Measurements from ENCODE around the gene LY6G5B. TPM values are rescaled to one million over a fixed set of nuclear protein-coding genes. Genes with fewer than 3 reads are reported as not detected.

LY6G5B gene
- total RNA-seq, 1 donor from 2014 or later, result 2.8 TPM

DNA sequence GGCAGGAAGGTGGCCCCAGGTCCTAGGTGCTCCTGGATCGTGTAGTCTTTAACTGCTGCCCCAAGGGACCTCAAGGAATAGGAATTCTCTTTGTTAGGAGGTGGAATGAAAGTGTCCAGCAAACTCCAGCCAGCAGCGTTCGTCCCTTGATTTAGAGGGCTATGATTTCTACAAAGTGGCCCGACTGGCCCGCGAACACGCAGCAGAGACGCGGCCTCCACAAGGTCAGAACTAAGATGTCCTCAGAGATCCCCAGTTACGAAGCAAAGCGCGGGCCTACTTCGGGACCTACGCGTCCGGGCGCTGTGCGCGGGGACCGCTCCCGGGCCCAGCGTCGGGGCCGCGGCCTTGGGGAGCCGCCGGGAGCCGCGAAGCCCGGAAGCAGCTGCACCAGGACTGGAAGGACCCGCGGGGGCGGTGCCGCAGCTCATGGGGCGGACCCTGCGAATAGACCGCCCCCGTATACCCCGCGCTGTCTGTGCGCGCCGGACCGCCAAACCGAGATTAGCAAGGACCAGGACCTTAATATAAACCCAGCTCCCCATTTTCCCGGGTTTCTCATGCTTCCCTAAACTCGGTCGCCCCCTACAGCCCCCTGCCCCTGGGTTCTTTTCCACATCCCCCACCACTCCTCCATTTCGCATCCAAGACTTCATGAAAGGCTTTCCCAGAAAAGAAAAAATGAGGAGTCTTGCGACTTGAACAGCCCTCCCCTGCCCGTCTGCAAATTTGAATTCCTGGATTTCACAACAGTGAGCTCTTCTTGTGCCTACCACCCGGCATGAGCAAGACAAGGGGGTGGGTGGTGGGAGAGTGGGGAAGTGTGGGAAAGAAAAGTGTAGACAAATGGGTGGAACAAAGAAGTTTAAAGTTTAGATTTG, 9.2 kb upstream of the LY6G5B start, which contains the start of gene C6orf47:
Gene C6orf47 (minus strand): TSS at position 398 of the 881 bp plus-strand sequence. CDS start 831 bp downstream, outside the sequence.
- ATAC-seq (ENCODE audit: poor library complexity), result peak; percentile 82
- peak; percentile 94 for DNase-seq
- intact Hi-C loops (cut with DNase I), result no loop called here

DNA sequence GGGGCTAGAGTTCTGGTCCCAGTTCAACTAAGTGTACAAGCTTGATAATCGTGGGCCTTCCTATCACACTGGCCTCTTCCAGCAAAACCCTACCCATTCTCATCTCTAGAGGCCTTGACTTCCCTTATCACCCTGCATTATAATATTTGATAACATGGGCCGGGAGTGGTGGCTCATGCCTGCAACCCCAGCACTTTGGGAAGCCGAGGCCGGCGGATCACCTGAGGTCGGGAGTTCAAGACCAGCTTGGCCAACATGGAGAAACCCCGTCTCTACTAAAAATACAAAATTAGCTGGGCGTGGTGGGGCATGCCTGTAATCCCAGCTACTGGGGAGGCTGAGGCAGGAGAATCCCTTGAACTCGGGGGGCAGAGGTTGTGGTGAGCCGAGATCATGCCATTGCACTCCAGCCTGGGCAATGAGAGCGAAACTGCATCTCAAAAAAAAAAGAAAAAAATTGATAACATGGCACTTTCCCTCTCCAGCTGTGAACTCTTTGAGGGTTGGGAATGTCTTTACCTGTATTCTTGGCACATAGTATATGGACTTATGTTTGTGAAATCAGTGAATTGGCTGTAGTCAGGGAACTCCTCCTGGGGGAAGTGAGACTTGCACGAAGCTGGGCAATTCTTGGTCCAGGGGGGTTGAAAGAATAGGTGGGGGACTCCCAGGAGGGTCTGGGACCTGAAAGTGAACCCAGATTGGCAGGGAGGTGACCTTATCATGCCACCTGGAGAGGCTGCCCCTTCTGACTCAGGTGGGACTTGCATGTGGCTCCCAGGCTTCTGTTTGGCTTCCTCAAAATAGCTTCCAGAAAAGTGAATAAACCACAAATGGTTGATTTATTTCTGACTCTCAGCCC, 8.3 kb upstream of the LY6G5B start:
- DNase-seq, result no peak
- intact Hi-C loops (cut with DNase I), result no loop called here

DNA sequence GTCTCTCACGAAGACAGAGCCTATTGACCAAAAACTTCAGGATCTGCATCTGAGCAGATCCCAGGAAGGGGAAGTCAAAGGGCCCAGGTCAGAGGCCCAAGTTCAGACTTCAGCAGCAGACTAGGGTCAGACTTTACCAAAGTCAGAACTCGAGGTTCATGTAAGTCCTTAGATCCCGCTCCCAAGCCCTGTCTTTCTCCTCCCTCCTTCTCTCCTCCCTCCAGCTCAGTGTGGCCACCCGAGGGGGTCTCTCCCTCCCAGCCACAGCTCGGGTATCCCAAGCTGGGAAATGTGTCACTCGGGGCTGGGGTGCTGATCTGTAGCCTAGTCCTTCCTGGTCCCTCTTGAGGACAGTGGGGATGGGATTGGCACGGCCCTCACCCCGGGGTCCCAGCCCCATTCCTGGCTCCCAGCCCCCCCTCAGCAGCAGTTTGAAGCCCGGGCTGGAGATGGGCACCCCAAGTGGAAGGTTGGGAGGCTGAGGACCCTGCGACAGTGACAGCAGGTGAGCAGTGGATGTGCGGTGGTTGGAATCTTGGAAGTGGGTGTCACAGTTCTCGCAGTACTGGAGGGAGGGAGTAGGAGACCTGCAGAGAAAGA, 7.6 kb upstream of the LY6G5B start:
- DNase-seq (no peak), ATAC-seq (ENCODE audit: poor library complexity) (no peak)
- intact Hi-C loops (cut with DNase I), result no loop called here

More for the DNA sequence above, 8.3 kb upstream of the LY6G5B start:
- no peak for ATAC-seq (ENCODE audit: poor library complexity)

DNA sequence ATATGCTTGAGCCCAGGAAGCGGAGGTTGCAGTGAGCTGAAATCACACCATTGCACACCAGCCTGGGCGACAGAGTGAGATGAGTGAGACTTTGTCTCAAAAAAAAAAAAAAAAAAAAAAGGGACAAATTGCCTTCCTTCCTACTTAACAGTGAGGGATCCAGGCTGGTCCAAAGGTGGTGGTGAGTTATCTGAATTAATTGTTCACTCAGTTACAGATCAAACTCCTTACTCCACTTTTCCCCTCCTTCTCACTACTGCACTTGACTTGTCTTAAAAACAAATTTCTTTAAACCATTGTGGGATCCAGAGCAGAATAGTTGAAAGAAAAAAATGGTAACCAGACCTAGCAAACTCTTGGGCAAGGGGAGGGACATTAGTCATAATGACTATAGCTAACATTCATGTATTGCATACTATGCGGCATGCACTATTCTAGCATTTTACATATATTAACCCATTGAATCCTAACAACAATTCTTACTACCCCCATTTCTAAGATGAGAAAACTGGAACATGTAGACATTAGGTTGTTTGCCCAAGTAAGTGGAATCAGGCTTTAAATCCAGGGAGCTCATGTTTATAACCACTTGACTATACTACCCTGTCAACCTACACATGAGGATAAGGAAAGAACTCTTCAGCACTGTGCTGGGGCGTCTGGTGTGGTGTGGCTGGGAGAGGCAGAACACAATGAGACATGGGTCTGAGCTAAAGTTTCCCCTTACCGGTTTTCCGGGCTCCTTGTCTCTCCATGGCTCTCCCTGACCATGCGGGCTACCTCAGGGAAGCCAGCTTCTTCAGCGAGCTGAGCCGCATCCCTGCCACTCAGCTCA, 6.4 kb upstream of the LY6G5B start:
- intact Hi-C loops (cut with DNase I), result no loop called here

DNA sequence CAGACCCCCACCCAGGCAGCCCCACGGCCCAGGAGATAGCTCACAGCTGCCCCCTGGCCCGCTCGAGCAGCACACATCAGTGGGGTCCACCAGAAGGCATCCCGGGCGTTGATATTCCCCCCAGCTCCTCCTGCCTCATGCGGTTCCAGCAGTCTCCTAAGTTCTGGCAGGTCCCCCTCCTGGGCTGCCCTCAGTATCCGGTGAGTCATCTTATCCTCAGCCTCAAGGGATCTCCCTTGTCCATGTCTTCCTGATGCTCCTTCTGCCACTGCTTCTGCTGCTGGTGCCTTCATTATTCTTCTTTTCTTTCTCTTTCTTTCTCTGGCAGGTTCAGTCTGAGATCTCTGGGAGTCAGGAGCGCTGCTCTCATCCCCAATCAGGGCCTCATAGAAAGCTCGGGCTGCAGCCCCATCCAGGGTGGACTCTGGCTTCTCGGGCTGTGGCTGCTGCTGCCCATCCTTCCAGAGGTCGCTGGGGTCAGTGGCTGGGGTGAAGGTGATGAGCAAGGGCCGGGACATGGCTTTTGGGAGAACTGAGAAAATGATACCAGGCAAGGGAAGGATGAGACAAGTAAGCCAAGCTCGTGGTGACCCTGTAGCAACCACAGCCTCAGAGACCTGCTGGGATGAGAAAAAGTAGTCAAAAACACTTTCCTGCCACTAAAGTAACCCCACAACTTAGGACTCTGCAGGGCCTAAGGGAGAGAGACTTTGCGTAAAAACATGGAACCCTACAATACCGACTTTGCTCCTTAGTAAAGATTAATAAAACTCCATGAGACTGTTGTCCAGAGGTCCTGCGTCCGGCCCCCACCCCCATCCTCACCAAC, 5.6 kb upstream of the LY6G5B start:
- no peak for DNase-seq
- no peak for ATAC-seq (ENCODE audit: poor library complexity)
- intact Hi-C loops (cut with DNase I), result no loop called here

More for the DNA sequence above, 6.4 kb upstream of the LY6G5B start:
- no peak for ATAC-seq (ENCODE audit: poor library complexity)
- DNase-seq, result no peak

DNA sequence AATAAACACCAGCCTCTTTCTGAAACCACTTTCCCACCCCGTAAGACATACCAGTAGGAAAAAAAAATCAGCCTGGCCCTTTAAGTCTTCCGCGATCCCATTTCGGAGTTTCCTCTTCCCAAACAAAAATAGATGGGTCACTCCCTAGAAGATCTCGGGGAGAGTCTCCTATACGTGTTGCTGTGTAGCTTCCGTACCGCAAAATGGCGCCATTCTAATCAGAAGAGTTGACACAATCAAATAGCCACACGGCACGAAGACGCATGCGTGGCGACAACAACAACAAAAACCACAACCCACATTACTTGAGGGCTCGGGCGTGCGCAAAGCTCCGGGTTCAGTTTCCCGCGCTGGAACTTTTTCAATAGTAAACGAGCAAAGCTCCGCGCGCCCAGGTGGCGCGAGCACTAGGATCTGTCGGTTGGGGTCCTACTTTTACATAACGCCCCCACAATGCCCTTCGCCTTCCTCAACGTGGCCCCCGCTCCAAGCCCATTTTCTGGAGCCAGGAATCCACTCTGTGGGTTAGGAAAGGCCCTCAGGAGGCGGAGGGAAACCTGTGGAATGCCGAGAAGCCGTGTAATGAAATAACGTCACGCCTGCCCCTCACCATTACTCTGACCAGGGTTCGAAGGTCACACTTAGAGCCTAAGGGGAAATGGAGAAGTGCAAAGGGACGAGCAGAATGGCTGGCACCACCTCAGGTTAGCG, 4.8 kb upstream of the LY6G5B start, which contains the start of gene GPANK1:
Gene GPANK1 (minus strand): TSS at position 208 of the 711 bp plus-strand sequence. CDS start 519 bp downstream, outside the sequence.
- ATAC-seq (ENCODE audit: poor library complexity) (peak; percentile 77), DNase-seq (peak; percentile 95)
- intact Hi-C loops (cut with DNase I), result no loop called here

DNA sequence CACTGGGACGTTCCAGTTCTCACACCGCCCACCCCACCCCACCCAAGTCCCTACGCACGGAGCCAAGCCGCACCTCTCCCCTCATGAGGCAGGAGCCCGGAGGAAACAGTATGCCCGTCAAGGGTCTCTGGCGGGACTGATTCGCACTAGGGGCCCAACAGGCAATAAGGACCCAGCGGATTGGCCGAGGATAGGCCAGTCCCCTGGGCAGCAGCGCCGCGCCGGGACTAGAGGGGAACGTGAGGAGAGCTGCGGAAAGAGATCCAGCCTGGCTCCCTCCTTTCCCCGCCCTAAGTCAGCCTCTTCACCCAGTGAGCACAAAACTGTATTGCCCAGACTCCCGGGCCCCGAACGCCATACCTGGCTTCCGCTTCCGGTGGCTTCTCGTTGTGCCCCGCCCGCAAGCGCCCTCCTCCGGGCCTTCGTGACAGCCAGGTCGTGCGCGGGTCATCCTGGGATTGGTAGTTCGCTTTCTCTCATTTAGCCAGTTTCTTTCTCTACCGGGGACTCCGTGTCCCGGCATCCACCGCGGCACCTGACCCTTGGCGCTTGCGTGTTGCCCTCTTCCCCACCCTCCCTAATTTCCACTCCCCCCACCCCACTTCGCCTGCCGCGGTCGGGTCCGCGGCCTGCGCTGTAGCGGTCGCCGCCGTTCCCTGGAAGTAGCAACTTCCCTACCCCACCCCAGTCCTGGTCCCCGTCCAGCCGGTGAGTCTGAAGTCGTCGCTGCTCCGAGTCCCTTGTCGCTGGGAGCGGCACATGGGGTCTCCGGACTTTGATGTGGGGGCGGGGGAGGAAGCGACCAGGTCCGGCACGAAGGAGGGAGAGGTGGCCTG, 4.1 kb upstream of the LY6G5B start, which contains the start of gene CSNK2B:
Gene CSNK2B (plus strand): TSS at position 580 of the 836 bp plus-strand sequence. CDS start 752 bp downstream, outside the sequence.
- intact Hi-C loops (cut with DNase I), result no loop called here
- DNase-seq, result peak; percentile 99
- peak; percentile 91 for ATAC-seq (ENCODE audit: poor library complexity)

DNA sequence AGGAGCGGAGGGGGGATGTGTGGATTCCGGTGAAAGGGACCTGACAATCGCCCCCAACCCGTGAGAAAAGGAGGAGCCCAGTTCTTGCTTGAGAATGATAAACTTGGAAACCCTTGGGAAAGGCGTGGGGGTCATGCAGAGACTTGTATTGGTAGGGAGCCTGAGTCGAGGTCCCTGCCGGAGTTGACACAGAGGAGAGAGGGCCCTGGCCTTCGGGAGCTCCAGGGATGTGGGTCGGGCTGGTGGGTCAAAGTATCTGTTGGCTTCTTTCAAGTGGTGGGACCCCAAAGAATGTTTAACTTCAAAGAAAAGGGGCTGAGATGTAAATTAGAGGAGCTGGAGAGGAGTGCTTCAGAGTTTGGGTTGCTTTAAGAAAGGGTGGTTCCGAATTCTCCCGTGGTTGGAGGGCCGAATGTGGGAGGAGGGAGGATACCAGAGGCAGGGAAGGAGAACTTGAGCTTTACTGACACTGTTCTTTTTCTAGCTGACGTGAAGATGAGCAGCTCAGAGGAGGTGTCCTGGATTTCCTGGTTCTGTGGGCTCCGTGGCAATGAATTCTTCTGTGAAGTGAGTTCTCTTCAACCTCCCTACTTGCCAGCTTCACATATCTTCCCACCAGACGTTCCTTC, 3.3 kb upstream of the LY6G5B start:
- intact Hi-C loops (cut with DNase I), result no loop called here
- no peak for DNase-seq

DNA sequence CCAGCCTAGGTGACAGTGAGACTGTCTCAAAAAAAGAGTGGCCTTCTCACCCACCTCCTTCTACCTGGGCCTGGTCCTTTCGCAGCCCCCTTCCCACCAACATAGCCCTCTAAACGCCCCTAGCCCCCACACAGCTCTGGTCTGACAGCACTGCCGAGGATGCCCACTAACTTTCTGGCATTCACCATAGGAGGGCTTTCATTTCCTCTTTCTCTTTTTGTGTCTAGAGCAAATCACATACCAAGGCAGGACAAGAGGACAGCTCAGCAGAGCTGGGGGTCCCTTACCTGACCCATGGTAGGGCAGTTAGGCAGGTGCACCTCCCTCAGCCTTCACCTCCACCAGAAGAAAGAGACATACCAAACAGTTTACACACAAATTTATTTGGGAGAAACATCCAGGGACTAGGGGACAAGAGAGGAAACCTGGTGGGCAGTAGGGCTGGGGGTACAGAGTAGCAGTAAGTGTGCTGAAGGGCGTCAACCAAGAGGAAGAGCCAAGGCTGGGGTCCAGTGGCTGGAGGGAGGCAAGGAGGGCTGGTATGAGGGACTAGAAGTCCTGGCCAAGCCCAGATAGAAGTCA, 6.6 kb downstream of the LY6G5B start:
- DNase-seq (no peak), ATAC-seq (ENCODE audit: poor library complexity) (no peak)
- intact Hi-C loops (cut with DNase I), result no loop called here

More for the DNA sequence above, 3.3 kb upstream of the LY6G5B start:
- ATAC-seq (ENCODE audit: poor library complexity), result no peak

DNA sequence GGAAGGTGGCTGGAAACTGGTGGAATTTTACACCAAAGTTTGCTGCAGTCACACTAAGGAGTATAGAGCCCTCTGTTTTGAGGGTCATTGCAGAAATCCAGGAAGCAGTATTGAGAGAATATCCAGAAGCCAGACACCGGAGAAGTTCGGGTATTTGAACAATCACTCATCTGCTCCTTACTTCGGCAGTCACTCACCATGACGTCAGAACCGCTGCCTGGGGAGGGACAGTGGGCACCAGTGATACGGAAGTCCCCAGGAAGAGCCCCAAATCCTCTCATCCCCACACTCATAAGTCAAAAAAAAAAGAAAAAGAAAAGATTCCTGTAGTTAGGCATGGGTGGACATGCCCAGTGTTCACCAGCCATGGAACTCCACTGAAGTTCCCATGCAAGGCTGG, 7.1 kb downstream of the LY6G5B start:
- no peak for DNase-seq
- no peak for ATAC-seq (ENCODE audit: poor library complexity)
- intact Hi-C loops (cut with DNase I), result no loop called here

DNA sequence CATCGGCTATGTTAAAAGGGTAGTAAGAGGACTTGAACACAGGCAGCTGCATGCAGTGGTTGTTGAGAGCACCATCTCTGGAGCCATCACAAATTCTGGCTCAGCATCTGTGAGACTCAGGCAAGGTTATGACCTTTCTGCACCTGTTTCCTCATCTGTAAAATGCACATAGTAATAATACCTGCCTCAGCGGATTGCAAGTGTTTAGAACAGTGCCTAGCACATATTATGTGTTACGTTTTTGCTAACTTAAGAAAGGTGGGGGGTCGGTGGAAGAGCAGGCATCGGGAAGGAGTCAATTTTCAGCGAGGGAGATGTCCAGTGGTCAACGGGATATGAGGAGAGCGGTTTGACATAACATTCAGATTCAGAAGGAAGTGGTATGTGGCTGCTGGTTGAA, 8.2 kb downstream of the LY6G5B start:
- intact Hi-C loops (cut with DNase I), result no loop called here
- ATAC-seq (ENCODE audit: poor library complexity), result no peak

DNA sequence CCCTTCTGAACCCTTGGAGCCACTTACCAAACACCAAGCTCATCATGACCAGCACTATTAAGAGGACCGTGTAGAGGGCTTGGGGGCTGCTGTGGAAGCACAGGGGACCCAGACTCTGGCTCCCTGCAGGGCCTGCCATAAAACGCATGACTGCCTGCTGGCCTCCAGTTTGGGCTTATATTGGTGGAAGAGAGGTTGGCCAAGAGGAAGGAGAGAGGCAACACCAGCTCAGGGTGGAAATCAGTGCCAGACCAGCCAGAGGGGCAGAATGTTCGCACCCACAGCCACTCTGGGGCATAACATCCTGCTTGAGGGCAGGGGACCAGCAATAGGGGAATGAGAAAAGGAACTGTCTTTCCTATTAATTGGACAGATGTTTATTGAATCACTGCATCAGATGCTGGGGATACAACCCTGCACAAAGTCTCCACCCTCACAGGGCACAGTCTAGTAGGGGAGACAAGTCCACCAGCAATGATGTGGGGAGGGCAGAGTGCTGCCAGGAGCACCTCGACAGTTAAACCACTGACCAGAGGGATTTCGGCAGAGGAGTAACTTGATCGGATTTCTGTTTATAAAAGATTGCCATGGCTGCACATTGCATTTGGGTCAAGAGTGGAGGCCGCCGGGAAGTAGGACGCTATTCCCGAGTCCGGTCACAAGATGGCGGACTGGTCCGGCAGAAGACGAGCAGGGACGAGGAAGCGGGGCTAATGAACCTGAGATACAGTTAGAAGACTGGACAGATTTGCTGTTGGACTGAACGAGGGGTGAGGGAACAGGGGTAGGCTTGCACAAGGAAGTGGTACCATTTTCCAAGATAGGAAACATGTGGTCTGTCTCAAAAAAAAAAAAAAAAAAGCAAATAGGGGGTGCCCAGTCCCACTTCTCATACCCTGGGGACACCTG, 10.7 kb downstream of the LY6G5B start, which contains the start of gene LY6G5C:
Gene LY6G5C (minus strand): TSS at position 842 of the 909 bp plus-strand sequence. CDS start 694 bp downstream, at position 148.
- intact Hi-C loops (cut with DNase I), result loop anchor here (2.0 to 10.0 kb wide), 3 partner anchors 94 to 272 kb away; partner anchors contain the start of gene VWA7
- DNase-seq, result peak; percentile 88
- ATAC-seq (ENCODE audit: poor library complexity), result peak; percentile 94

More for the DNA sequence above, 8.2 kb downstream of the LY6G5B start:
- DNase-seq, result no peak

DNA sequence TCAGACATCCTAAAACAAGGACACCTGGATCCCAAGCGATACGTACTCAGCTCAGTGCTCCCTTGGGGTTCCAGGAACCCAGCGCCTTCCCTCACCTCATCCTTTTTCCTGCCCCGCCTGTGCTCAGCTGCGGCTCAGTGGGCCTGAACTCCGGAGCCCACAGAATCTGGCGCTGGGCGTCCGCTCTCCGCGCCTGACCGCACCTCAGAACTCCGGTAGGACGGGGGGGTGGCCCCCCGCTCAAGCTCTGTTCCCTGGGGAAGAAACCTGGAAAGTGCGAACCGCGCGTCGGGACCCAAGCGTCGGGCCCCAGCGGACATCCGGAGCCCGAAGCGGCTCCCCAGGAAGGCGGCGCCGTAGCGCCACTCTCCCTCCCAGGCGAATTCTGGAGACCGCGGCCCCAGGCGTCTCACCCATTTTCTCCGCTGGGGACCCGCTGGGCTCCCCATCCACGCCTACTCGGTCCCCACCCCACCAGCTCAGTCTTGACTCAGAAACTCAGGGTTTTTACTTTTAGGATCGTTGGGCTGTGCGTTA, 11.4 kb downstream of the LY6G5B start:
- ATAC-seq (ENCODE audit: poor library complexity), result peak; percentile 76
- intact Hi-C loops (cut with DNase I), result loop anchor here (2.0 to 10.0 kb wide), 3 partner anchors 94 to 271 kb away; partner anchors contain the start of gene VWA7
- peak; percentile 67 for DNase-seq

Measured in Right ventricle myocardium superior (tissue), 1 donor.